ENCODE measurements around the gene MFNG.

Gene MFNG

GRCh38 chr22:37456346-37456745 is 29.8 kb downstream of the MFNG start:
- Histone ChIP-seq H3K36me3 (no peaks in the 10 kb centered on the region), H3K9me3 (peaks cover 0 to 2% (median 0%) of the 10 kb centered on the region in 3 donors), H3K4me3 (no peak overlapping the region), H3K4me1 (peaks cover 0 to 7% (median 2%) of the 10 kb centered on the region in 4 donors), H3K27ac (no peak overlapping the region), H3K27me3 (peaks cover 0 to 60% of the 10 kb centered on the region in 2 donors)
- DNase-seq = no peak
- intact Hi-C loops (cut with DNase I; ENCODE audit: low total_unique reads) = no loop called here
- no peak for TF ChIP-seq CTCF (IDR thresholded peaks at IDR 0.05)

GRCh38 chr22:37455896-37456295 is 30.3 kb downstream of the MFNG start:
- intact Hi-C loops (cut with DNase I; ENCODE audit: low total_unique reads) = no loop called here
- H3K9me3 ChIP-seq = peaks cover 0 to 4% (median 0%) of the 10 kb centered on the region in 3 donors
- H3K27me3 ChIP-seq = peaks cover 0 to 60% of the 10 kb centered on the region in 2 donors
- H3K36me3 ChIP-seq = no peaks in the 10 kb centered on the region
- no peak overlapping the region for H3K4me3 ChIP-seq
- no peak for TF ChIP-seq CTCF (IDR thresholded peaks at IDR 0.05)
- DNase-seq = no peak
- H3K27ac ChIP-seq = no peak overlapping the region
- peaks cover 0 to 7% (median 2%) of the 10 kb centered on the region in 4 donors for H3K4me1 ChIP-seq

- DNase-seq = no peak
- intact Hi-C loops (cut with DNase I; ENCODE audit: low total_unique reads) = no loop called here
- Histone ChIP-seq H3K9me3 (peaks cover 0 to 4% (median 0%) of the 10 kb centered on the region in 3 donors), H3K36me3 (no peaks in the 10 kb centered on the region), H3K27ac (no peak overlapping the region), H3K4me1 (peaks cover 0 to 7% (median 2%) of the 10 kb centered on the region in 4 donors), H3K27me3 (peaks cover 0 to 65% of the 10 kb centered on the region in 2 donors), H3K4me3 (no peak overlapping the region)
- TF ChIP-seq CTCF (IDR thresholded peaks at IDR 0.05) = no peak
These were observed 31.1 kb downstream of the MFNG start for GRCh38 chr22:37454857-37455686.

GRCh38 chr22:37453696-37454095 is 32.5 kb downstream of the MFNG start:
- Histone ChIP-seq H3K4me1 (peaks cover 0 to 7% (median 2%) of the 10 kb centered on the region in 4 donors), H3K4me3 (no peak overlapping the region), H3K27me3 (peaks cover 0 to 67% of the 10 kb centered on the region in 2 donors), H3K36me3 (no peaks in the 10 kb centered on the region), H3K9me3 (peaks cover 0 to 4% (median 0%) of the 10 kb centered on the region in 3 donors), H3K27ac (no peak overlapping the region)
- no peak for TF ChIP-seq CTCF (IDR thresholded peaks at IDR 0.05)
- intact Hi-C loops (cut with DNase I; ENCODE audit: low total_unique reads) = no loop called here
- DNase-seq = no peak

- H3K4me3 ChIP-seq = no peak overlapping the region
- H3K27ac ChIP-seq = no peak overlapping the region
- H3K4me1 ChIP-seq = peaks cover 0 to 7% (median 2%) of the 10 kb centered on the region in 4 donors
- peaks cover 0 to 4% (median 0%) of the 10 kb centered on the region in 3 donors for H3K9me3 ChIP-seq
- no peaks in the 10 kb centered on the region for H3K36me3 ChIP-seq
- intact Hi-C loops (cut with DNase I; ENCODE audit: low total_unique reads) = no loop called here
- DNase-seq = no peak
- TF ChIP-seq CTCF (IDR thresholded peaks at IDR 0.05) = no peak
- H3K27me3 ChIP-seq = peaks cover 0 to 67% of the 10 kb centered on the region in 2 donors
These were observed 35.0 kb downstream of the MFNG start for GRCh38 chr22:37451218-37451617.

Data from tibial artery (tissue), 4 donors.